ENCODE results near the gene KRTAP12-1.
"Not testable (repeated sequence)": the region's sequence is repeated elsewhere in the genome, so short reads cannot be mapped to it uniquely, and the experiment has no call there.

The KRTAP12-1 gene

GRCh38 chr21:44697172-44697810, 15.3 kb upstream of the KRTAP12-1 start, which contains the start of gene KRTAP10-12:
KRTAP10-12 (plus strand) TSS chr21:44697172; CDS start chr21:44697202, 30 bp downstream.
- not testable (repeated sequence) for DNase-seq

DNA sequence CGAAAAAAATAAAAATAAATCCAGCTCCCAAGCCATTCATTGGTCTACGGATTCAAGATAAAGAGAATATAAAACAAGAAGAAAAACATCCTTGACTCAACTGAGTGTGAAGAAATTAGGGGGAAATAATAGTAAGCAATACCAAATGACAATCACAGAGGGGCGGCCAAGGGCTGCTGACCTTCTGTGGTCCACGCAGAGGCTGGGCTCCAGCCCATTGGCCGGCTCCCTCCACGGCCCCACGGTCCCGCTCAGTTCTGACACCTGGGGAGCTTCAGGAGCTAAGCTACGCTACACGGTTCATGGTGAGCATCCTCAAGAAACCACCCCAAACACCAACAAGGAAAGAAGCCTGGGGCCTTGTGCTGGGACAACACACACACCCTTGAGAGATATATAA, 14.6 kb upstream of the KRTAP12-1 start:
- DNase-seq = no peak

GRCh38 chr21:44695641-44696040, 13.7 kb upstream of the KRTAP12-1 start:
- DNase-seq = no peak

DNA sequence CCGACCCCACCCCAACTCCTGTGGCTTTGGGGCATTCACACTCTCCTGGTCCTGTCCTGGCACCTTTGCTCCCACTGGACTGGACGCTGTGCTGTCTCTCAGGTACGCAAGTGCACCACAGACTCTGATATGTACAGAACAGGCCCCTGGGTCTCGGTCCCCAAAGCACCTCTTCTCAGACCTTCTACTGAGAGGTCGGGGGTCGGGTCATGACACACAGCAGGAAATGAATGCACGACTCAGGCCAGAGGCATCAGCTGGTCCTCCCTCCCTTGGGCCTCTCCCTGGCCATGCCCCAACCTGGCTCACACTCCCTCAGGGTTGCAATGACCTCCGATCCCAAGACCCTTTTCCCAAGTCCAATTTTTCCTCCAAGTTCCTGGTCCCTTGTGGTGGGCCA, 13.2 kb upstream of the KRTAP12-1 start:
- DNase-seq = no peak

DNA sequence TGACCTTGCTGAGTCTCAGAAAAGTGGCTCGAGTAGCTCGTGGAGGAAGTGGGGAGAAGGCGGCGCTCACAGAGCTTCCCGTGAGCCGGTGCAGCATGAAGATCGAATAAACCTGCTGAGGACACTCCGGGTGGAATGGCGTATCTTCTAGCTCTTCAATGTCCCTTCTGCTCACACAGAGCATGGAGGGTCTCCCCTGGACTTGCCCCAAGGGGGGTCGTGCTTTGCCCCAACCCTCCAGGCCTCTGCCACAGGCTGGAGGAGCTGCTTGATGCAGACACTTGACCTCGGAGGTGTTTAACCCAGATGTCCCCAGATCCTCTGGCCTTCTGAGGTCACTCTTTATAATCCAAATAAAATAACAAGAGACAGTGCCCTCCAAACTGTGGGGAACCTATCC, 12.8 kb upstream of the KRTAP12-1 start:
- DNase-seq = no peak

GRCh38 chr21:44692798-44693512, 11.0 kb upstream of the KRTAP12-1 start:
- no peak for DNase-seq

DNA sequence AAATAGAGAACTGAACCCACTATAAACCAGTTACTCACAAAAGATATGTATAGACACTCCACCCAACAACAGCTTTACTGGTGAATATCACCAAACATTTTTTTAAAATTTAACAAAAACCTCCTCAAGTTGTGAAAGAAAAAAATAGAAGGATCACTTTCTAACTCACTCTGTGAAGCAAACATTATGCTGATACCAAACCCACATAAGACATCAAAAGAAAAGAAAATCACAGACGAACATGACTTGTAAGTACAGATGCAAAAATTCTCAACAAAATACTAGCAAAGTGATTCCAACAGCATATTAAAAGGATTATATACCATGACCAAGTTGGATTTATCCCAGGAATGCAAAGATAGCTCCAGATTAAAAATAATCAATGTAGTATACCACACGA, 9.7 kb upstream of the KRTAP12-1 start:
- DNase-seq = no peak

GRCh38 chr21:44689740-44690139, 7.8 kb upstream of the KRTAP12-1 start:
- DNase-seq = not testable (repeated sequence)

GRCh38 chr21:44687671-44688070, 5.7 kb upstream of the KRTAP12-1 start:
- DNase-seq = no peak

- DNase-seq = no peak
These were observed 5.0 kb upstream of the KRTAP12-1 start for GRCh38 chr21:44686843-44687561.

DNA sequence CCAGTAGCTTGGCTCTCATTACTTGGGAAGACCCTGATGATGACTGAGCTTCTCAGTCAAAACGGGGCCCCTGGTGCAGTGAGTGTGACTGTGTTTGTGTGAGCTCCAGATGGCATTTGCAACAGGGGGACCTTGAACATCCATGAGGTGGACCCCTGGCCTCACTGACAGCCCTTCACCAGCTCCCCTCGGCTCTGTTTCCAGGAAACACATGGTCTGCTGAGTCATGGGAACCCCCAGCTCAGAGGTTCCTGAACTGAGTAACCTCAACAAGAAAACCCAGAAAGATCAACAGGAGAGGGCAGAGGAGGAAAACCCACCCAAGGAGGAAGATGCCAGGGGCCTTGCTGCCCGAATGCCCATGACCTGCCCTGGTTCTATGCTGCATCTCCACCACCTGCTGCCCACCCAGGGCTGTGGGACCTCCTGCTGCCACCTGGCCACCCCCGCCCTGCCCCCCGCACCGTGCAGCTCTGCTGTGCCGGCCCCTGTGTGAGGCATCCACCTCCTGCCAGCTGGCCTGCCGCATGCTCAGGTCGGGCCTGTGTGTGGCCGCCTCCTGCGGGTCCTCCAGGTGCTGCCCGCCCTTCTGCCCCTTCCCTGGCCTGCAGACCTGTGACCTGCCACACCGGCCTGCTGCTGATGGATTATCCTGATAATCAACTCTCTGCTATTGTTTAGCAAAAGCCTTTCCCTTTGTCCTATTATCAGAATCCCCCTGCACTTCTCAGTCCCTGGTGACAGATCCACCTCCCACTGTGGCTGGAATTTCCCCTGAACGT, 4.2 kb upstream of the KRTAP12-1 start:
- no peak for DNase-seq

DNA sequence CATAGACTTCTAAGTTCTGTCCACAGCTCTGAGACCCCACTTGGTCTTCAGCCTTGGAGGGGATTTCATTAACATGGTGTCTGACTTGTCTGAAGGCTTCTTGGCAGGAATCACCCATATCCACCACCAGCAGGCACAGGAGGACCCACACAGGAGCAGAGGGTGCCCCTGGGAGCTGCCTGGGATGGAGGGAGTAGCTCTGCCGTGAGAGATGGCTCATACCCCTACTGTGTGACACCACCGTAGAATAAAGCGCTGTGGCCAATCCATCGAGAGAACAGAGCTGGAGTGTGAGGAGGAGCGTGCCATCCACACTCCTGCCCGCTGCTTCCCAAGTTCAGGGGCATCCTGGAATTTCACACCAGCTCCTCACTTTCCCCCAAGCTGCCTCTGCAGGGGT, 3.1 kb upstream of the KRTAP12-1 start:
- DNase-seq = not testable (repeated sequence)

DNA sequence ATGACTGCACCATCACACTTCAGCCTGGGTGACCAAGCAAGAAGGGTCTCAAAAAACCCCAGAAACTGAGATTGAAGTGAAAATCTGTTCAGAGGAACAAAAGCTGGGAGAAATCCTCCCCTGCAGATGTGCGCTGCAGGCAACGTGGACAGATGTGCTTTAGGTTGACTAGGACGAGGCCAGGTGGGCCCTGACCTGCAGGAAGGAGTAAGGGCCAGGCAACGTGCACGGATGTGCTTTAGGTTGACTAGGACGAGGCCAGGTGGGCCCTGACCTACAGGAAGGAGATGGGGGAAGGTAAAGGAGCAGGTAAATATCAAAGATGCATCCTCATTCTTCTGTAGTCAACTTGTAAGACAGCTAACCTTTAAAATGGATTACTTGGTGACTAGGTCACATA, 2.5 kb upstream of the KRTAP12-1 start:
- no peak for DNase-seq

GRCh38 chr21:44684077-44684476, 2.1 kb upstream of the KRTAP12-1 start:
- DNase-seq = no peak

DNA sequence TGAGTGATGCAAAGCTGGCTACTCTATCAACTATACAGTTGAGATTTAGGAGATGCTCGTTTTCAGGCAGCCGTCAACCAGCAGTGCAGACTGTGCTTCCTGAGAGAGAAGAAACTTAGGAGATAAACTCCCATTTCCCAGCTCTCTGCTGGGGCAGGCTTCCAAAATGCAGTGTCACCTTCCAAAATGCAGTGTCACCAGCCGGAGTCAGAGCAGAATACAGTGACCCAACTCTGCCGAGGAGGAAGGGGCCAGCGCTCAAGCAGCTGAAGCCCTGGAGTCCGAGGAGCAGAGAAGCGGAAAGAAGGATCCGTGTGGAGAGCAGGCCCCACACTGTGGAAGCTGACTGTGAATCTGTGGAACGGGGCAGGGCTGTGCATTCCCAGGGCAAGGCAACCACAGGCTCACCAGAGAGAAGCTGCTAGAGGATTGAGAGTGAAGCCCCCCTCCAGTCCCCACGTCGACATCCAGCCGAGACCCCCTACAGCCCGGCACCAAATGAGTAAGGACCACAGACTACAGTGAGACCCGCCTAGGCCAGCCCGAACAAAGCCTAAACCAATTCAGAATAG, 703 bp upstream of the KRTAP12-1 start:
- DNase-seq = no peak

DNA sequence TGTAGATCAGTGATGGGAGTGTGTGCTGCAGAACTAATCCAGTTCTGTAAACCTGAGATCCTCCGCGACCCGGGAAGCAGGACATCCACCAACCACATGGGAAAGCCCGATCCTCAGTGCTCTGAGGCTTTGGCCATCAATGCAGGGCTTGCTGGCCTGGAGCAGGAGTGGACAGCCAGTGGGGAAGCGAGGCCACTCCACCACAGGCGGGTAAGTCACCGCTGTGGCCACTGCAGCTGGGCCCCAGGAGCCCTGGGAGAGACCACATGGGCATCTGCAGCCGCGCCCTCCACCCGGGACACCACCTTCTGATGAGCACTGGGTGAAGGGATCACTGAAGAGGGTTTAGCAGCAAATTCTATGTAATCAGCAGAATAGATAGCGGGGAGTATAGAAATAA, 811 bp downstream of the KRTAP12-1 start:
- DNase-seq = no peak

- no peak for DNase-seq
These were observed 4.1 kb downstream of the KRTAP12-1 start for GRCh38 chr21:44677881-44678280.

DNA sequence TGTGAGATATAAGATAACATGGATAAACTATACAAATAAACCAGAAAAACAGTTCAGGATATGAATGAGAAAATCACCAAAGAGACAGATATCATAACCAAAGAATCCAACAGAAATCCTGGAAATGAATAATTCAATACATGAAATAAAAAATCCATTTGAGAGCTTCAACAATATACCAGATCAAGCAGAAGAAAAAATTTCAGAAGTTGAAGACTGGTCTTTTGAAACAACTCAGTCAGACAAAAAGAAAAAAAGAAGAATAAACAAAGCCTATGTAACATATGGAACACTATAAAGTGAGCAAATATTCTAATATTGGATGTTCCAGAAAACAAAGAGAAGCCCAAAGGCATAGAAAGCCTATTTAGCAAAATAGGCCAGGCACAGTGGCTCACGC, 10.1 kb downstream of the KRTAP12-1 start:
- DNase-seq = no peak

DNA sequence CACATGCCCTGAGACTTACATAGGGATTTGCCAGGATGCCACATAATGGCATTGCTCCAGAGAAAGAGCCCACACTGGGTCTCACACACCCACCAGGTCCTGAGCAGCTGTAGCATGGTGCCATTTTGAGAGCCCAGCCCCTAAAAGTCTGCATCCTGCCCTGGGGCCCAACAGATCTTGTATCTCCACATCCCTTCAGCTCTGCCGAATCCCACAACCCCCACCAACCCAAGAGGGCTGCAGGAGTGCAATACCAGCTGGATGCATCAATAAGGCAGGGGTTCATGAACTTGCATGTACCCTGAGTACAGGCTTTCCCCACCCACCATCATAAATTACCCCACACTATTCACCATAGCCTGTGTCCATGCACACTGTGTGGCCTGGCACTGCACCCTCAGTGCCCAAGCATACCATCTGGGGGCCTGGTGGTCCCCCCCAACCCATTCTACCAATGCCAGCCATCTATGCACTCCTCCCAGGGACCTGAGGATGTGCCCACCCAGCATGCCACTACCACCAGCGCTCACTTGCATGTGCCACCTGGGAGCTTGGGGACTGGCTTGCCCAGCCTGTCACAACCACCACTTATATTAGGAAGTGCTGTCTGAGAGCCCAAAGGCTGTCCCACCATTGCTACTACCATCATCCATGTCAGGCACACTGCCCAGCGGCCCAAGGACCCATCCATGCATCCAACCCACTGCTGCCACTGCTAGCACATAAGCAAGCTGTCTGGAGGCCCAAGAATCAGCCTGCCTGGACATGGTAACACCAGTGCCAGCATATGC, 11.1 kb downstream of the KRTAP12-1 start:
- DNase-seq = no peak

- no peak for DNase-seq
These were observed 14.4 kb downstream of the KRTAP12-1 start for GRCh38 chr21:44667612-44668011.

- DNase-seq = no peak
These were observed 15.3 kb downstream of the KRTAP12-1 start, which contains the start of gene KRTAP12-2 for GRCh38 chr21:44666401-44667320. KRTAP12-2 (minus strand) TSS chr21:44666927; CDS start chr21:44666886, 41 bp downstream.
